Measurements from ENCODE around the gene PRLH.

DNA sequence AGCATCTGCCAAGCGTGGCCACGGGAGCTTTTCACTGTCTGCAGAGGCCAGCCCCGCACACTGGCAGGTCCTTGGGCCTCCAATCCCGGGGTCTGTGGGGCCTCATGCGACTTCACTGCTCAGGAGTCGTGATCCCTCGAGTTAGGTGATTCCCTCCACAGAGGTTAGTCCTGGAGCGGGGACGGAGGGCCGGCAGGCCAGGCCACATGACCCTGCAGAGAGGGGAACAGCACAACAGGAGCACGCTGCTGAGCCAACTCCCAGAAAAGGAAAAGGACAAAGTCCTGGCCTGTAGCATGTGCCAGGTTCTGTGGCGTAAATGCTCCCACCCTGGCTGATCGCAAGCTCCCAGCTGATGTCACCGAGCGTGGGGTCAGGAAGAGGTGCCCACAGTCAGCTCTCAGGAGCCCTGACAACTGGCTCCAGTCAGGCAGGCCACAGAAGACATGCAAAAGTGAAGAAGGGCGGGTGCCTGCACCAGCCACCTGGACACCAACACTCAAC, 15.3 kb upstream of the PRLH start:
- TF ChIP-seq ZNF274 (IDR thresholded peaks at IDR 0.05; ENCODE audit: low read depth, low read length) (no peak), SUZ12 (IDR thresholded peaks at IDR 0.05; ENCODE audit: extremely low read depth, insufficient read depth, insufficient read length) (no peak), YY1 (IDR thresholded peaks at IDR 0.05; ENCODE audit: insufficient read depth, insufficient read length) (no peak)

All from NT2/D1 (cell line).